DOHH2 (cell line): ENCODE measurements around the gene LURAP1L.

Experiments
- EZH2phosphoT487 ChIP-seq: fragments of 200-600 bp; sonication (generic); IDR thresholded peaks from 2 replicates; pipeline ENCODE4 v1.6.1; 2017; ENCODE audit warnings: borderline replicate concordance, mild to moderate bottlenecking, antibody characterized with exemption, low read length, moderate library complexity, mixed read lengths
- TF ChIP-seq, protein P1 (sequence below): fragments of 200-600 bp; sonication (generic); IDR thresholded peaks from one replicate; pipeline ENCODE4 v1.5.1; 2014; ENCODE audit warnings: antibody characterized with exemption, mild to moderate bottlenecking, low read depth, low read length; ENCODE audit not compliant: poor library complexity, severe bottlenecking

DNA sequence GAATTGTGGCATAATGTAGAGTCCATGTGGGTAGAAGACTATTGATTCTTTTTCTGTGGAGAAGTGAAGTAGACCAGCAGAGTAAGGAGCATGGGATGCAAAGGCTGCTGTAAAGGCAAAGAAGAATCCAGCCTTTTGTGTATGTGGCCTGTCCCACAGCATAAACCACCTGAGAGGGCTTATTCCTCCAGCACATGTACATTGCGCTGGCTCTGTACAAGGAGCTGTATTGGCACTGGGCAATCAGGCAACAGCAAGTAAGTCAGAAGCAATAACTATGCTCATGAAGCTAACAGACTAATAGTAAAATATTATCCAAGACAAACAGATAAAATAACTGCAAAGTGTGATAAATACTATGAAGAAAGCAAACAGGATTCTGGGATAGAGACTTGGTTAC is 86.2 kb downstream of the LURAP1L start:
- TF ChIP-seq, protein P1, sequence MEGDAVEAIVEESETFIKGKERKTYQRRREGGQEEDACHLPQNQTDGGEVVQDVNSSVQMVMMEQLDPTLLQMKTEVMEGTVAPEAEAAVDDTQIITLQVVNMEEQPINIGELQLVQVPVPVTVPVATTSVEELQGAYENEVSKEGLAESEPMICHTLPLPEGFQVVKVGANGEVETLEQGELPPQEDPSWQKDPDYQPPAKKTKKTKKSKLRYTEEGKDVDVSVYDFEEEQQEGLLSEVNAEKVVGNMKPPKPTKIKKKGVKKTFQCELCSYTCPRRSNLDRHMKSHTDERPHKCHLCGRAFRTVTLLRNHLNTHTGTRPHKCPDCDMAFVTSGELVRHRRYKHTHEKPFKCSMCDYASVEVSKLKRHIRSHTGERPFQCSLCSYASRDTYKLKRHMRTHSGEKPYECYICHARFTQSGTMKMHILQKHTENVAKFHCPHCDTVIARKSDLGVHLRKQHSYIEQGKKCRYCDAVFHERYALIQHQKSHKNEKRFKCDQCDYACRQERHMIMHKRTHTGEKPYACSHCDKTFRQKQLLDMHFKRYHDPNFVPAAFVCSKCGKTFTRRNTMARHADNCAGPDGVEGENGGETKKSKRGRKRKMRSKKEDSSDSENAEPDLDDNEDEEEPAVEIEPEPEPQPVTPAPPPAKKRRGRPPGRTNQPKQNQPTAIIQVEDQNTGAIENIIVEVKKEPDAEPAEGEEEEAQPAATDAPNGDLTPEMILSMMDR = no peak
- no peak for TF ChIP-seq EZH2phosphoT487
